ENCODE measurements around the gene PDE11A.

PDE11A gene

GRCh38 chr2:177893880-177894279 is 178.7 kb downstream of the PDE11A start:
- ChIA-PET CTCF (no interaction called here), POLR2A (no interaction called here)
- TF ChIP-seq BHLHE40 (IDR thresholded peaks at IDR 0.05; ENCODE audit: borderline replicate concordance): no peak
- TF ChIP-seq ZNF384 (IDR thresholded peaks at IDR 0.05): no peak
- TF ChIP-seq FOXM1 (IDR thresholded peaks at IDR 0.05; ENCODE audit: borderline replicate concordance): no peak
- TF ChIP-seq NFRKB (IDR thresholded peaks at IDR 0.05): no peak
- TF ChIP-seq LEF1 (IDR thresholded peaks at IDR 0.05; ENCODE audit: borderline replicate concordance): no peak
- no peak for TF ChIP-seq HDGF (IDR thresholded peaks at IDR 0.05; ENCODE audit: borderline replicate concordance)
- TF ChIP-seq SUZ12 (IDR thresholded peaks at IDR 0.05): no peak
- no peak for TF ChIP-seq PKNOX1 (IDR thresholded peaks at IDR 0.05)
- TF ChIP-seq TARDBP (IDR thresholded peaks at IDR 0.05): no peak
- no peak for TF ChIP-seq SP1 (IDR thresholded peaks at IDR 0.05)
- TF ChIP-seq FOXK2 (IDR thresholded peaks at IDR 0.05): no peak
- TF ChIP-seq ELF4 (IDR thresholded peaks at IDR 0.05): no peak
- no peak for TF ChIP-seq FOXA1 (IDR thresholded peaks at IDR 0.05)
- no peak for TF ChIP-seq L3MBTL2 (conservative IDR thresholded peaks at IDR 0.05)
- TF ChIP-seq CTBP1 (IDR thresholded peaks at IDR 0.05; ENCODE audit: borderline replicate concordance): no peak
- TF ChIP-seq ARNT (IDR thresholded peaks at IDR 0.05): no peak
- DNase-seq (ENCODE audit: extremely low spot score): no peak

DNA sequence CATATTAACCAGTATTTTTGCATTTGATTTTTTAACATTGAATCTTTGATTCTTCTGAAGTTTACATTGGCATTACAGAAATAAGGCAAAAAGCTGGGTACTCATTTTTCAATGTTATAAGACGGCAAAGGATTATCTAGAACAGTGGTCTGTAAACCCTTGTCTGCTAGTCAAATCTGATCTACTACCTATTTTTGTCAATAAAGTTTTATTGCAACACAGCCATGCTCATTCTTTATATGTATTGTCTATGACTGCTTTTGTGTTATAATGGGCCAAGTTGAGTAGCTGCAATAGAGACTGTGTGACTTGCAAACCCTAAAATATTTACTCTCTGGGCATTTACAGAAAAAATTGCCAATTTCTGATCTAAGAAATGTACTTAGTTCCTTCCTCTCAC is 181.0 kb downstream of the PDE11A start:
- ChIA-PET CTCF (no interaction called here), POLR2A (no interaction called here)
- no peak for TF ChIP-seq FOXK2 (IDR thresholded peaks at IDR 0.05)
- no peak for TF ChIP-seq ARNT (IDR thresholded peaks at IDR 0.05)
- TF ChIP-seq PKNOX1 (IDR thresholded peaks at IDR 0.05): no peak
- no peak for TF ChIP-seq SP1 (IDR thresholded peaks at IDR 0.05)
- TF ChIP-seq FOXM1 (IDR thresholded peaks at IDR 0.05; ENCODE audit: borderline replicate concordance): no peak
- TF ChIP-seq HDGF (IDR thresholded peaks at IDR 0.05; ENCODE audit: borderline replicate concordance): no peak
- TF ChIP-seq SUZ12 (IDR thresholded peaks at IDR 0.05): no peak
- TF ChIP-seq ZNF384 (IDR thresholded peaks at IDR 0.05): no peak
- DNase-seq (ENCODE audit: extremely low spot score): no peak

DNA sequence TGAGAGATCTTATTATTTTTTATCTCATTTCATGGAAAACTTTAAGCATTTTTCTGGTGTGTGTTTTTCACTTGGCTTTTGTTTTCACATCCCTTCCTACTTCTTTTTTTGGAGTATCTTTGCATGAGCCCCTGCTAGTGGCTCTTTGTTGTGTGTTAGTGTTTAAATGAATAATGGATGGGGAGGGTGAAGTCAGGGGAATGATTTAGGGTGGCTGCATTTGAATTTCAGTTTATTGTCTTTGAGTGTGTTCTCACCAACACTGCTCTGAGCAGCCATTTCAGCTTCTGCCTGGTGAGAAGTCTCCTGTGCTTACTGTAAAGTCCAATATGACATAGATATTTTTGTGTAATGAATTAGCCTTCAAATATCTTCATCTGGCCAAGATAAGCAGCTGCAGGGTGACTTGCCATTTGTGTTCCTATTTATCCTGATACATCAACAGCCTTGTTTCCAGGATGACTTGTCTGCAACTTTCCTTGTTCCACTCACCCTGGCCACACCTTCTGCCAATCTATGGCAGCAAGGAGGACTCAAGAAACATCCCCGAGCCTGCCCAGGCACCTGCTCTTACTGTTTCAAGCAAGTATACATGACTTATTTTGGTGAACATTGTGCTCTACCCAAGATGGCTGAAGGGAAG is 182.6 kb downstream of the PDE11A start:
- CTCF ChIA-PET: interaction anchor here (1.0 kb wide), 1 partner anchor 51 kb away, joined by 4 read pairs; no protein-coding TSS in a partner anchor
- POLR2A ChIA-PET: no interaction called here

GRCh38 chr2:177888581-177888980 is 184.0 kb downstream of the PDE11A start:
- ChIA-PET POLR2A (no interaction called here), CTCF (no interaction called here)
- DNase-seq (ENCODE audit: extremely low spot score): no peak
- TF ChIP-seq FOXM1 (IDR thresholded peaks at IDR 0.05; ENCODE audit: borderline replicate concordance) (no peak), L3MBTL2 (conservative IDR thresholded peaks at IDR 0.05) (no peak), FOXK2 (IDR thresholded peaks at IDR 0.05) (no peak), ELF4 (IDR thresholded peaks at IDR 0.05) (no peak), SP1 (IDR thresholded peaks at IDR 0.05) (no peak), ZNF384 (IDR thresholded peaks at IDR 0.05) (no peak), NFRKB (IDR thresholded peaks at IDR 0.05) (no peak), PKNOX1 (IDR thresholded peaks at IDR 0.05) (no peak), CTBP1 (IDR thresholded peaks at IDR 0.05; ENCODE audit: borderline replicate concordance) (no peak), TARDBP (IDR thresholded peaks at IDR 0.05) (no peak), LEF1 (IDR thresholded peaks at IDR 0.05; ENCODE audit: borderline replicate concordance) (no peak), HDGF (IDR thresholded peaks at IDR 0.05; ENCODE audit: borderline replicate concordance) (no peak), FOXA1 (IDR thresholded peaks at IDR 0.05) (no peak), ARNT (IDR thresholded peaks at IDR 0.05) (no peak), SUZ12 (IDR thresholded peaks at IDR 0.05) (no peak), BHLHE40 (IDR thresholded peaks at IDR 0.05; ENCODE audit: borderline replicate concordance) (no peak)

More for the DNA sequence above, 182.6 kb downstream of the PDE11A start:
- DNase-seq (ENCODE audit: extremely low spot score): no peak
- TF ChIP-seq ELF4 (IDR thresholded peaks at IDR 0.05) (no peak), HDGF (IDR thresholded peaks at IDR 0.05; ENCODE audit: borderline replicate concordance) (no peak), SUZ12 (IDR thresholded peaks at IDR 0.05) (no peak), L3MBTL2 (conservative IDR thresholded peaks at IDR 0.05) (no peak)

DNA sequence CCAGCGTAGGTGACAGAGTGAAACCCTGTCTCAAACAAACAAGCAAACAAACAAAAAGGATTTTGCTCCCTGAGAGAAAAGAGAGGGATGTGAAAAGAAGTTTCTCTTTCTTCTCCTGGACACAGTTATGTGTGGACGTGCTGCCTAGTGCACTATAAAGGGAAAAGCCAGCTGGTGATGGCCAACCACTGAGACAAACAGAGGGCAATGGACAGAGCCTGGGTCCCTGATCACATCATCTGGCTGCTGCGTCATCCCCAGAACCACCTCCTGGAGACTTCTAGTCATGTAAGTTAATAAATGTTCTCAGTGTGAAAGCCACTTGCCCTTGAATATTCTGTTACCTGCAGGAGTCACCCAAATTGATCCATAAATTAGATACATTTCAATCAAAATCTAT is 184.9 kb downstream of the PDE11A start:
- no peak for DNase-seq (ENCODE audit: extremely low spot score)
- CTCF ChIA-PET: no interaction called here
- TF ChIP-seq BHLHE40 (IDR thresholded peaks at IDR 0.05; ENCODE audit: borderline replicate concordance) (no peak), ARNT (IDR thresholded peaks at IDR 0.05) (no peak), SUZ12 (IDR thresholded peaks at IDR 0.05) (no peak), NFRKB (IDR thresholded peaks at IDR 0.05) (no peak), PKNOX1 (IDR thresholded peaks at IDR 0.05) (no peak), SP1 (IDR thresholded peaks at IDR 0.05) (no peak), TARDBP (IDR thresholded peaks at IDR 0.05) (no peak), L3MBTL2 (conservative IDR thresholded peaks at IDR 0.05) (no peak), ZNF384 (IDR thresholded peaks at IDR 0.05) (no peak), HDGF (IDR thresholded peaks at IDR 0.05; ENCODE audit: borderline replicate concordance) (no peak), CTBP1 (IDR thresholded peaks at IDR 0.05; ENCODE audit: borderline replicate concordance) (no peak), FOXM1 (IDR thresholded peaks at IDR 0.05; ENCODE audit: borderline replicate concordance) (no peak)
- POLR2A ChIA-PET: interaction anchor here (1.1 kb wide), 1 partner anchor 9 kb away, joined by 3 read pairs; no protein-coding TSS in a partner anchor

DNA sequence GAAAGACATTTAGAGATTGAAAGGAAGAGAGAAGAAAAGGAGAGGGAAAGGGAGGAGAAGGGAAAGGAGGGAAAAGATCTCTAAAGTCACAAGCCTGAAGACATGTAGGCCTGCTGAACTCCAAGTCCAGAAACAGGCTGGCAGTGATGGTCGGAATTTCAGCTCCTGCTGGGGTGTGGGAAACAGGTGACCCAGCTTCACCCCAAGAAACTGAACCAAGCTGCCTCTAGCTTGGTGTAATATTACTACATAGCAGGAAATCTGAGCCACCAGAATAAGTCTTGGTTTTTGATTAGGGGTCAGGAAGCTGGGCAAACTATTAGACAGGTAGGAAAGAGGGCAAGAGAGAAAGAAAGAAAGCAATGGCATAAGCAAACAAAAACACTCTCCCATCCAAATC is 185.8 kb downstream of the PDE11A start:
- no peak for TF ChIP-seq BHLHE40 (IDR thresholded peaks at IDR 0.05; ENCODE audit: borderline replicate concordance)
- TF ChIP-seq SP1 (IDR thresholded peaks at IDR 0.05): no peak
- no peak for TF ChIP-seq FOXM1 (IDR thresholded peaks at IDR 0.05; ENCODE audit: borderline replicate concordance)
- TF ChIP-seq PKNOX1 (IDR thresholded peaks at IDR 0.05): no peak
- no peak for TF ChIP-seq NFRKB (IDR thresholded peaks at IDR 0.05)
- TF ChIP-seq ZNF384 (IDR thresholded peaks at IDR 0.05): no peak
- no peak for TF ChIP-seq HDGF (IDR thresholded peaks at IDR 0.05; ENCODE audit: borderline replicate concordance)
- TF ChIP-seq ELF4 (IDR thresholded peaks at IDR 0.05): no peak
- TF ChIP-seq ARNT (IDR thresholded peaks at IDR 0.05): no peak
- TF ChIP-seq FOXK2 (IDR thresholded peaks at IDR 0.05): no peak
- TF ChIP-seq TARDBP (IDR thresholded peaks at IDR 0.05): no peak
- no peak for TF ChIP-seq SUZ12 (IDR thresholded peaks at IDR 0.05)
- TF ChIP-seq FOXA1 (IDR thresholded peaks at IDR 0.05): no peak
- TF ChIP-seq L3MBTL2 (conservative IDR thresholded peaks at IDR 0.05): no peak
- TF ChIP-seq LEF1 (IDR thresholded peaks at IDR 0.05; ENCODE audit: borderline replicate concordance): no peak
- TF ChIP-seq CTBP1 (IDR thresholded peaks at IDR 0.05; ENCODE audit: borderline replicate concordance): no peak
- CTCF ChIA-PET: no interaction called here
- POLR2A ChIA-PET: no interaction called here
- DNase-seq (ENCODE audit: extremely low spot score): no peak
